ENCODE data around the gene ABCC4.

- no peak for TF ChIP-seq CTCF (IDR thresholded peaks at IDR 0.05)
- TF ChIP-seq POLR2AphosphoS5 (IDR thresholded peaks at IDR 0.05), result no peak
These were observed 251.5 kb downstream of the ABCC4 start for GRCh38 chr13:95049772-95050171.

Data from stomach (tissue), 4 donors.